DMS 273 (cell line): Measurements from ENCODE around the gene NME3.

ENCODE experiments used
- DNase-seq: peaks from one replicate; lab custom pipeline; 2025; ENCODE audit not compliant: unreplicated experiment; lab: John Stamatoyannopoulos, UW

Gene NME3

DNA sequence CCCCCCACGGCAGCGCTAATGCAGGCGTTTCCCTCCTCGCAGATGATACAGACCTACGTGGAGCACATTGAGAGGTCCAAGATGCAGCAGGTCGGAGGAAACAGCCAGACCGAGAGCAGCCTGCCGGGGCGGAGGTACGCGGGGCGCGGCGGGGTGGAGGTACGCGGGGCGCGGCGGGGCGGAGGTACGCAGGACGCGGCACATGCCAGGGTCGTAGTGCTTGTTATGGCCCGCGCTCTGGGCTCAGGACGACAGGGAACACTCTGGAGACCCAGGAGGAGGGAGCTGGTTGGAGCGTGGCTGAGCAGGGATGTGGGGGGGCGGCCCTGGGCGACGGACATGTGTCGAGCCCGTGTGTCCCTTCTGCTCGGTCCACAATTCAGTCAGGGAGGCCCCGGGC lies 41.9 kb downstream of the NME3 start:
- no peak for DNase-seq

DNA sequence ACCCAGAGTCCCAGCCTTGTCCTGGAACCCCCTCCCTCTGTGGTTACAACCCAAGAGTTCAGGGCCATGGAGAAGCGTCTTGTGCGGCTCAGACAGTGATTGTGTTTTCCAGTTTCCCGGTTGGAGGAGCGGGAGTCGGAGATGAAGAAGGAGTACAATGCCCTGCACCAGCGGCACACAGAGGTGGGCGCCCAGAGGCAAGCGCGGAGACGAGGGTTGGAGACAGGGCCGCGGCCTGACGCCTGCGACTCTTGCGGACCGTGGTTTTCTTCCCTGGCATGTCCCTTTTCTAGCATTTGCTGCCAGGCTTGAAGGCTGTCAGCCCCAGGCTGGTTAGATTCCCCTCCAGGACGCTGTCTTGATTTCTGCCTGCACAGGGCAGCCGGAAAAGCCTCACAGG lies 42.3 kb downstream of the NME3 start:
- no peak for DNase-seq

DNA sequence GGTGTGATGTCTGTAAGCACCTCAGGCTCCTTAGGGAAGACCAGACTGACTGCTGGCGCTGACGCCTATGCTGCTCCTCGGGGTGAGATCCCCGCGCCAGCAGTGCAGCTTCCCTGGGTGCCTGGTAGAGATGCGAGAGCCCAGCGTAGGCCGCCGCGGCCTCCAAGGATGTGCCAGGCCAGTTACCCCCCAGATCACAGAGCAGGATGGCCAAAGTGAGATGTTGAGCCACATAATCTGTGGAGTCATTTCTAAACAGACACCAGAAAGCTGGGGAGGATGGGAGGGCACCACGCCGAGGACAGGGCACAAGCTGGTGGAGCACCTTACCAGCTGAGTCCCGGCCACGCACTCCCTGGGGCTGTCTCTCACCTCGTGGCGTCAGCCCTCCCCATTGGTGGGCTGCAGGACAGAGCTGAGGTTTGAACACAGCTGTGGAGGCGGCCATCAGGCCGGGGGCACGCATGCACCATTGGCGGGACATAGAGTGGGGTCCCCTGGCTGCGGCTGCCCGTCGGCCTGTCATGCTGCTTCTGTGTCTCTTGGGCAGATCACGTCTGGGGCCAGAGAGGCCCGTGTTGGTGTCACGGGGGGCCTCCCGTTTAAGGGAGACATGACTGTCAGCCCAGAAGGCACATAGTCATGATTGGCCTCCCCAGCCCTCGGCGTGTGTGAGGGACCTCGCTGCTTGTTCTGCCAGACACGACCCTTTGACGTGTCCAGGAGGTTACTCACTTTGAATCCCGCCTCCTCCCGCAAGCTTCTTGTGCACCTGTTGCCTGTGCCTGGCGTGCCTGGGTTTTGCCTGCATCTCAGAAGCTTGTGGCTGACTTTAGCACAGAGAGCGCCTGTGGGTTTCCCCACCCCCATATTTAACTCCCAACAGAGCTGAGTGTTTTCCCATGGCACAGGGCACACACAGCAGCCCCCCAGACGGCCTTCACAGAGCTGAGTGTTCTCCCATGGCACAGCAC lies 43.4 kb downstream of the NME3 start:
- no peak for DNase-seq

DNA sequence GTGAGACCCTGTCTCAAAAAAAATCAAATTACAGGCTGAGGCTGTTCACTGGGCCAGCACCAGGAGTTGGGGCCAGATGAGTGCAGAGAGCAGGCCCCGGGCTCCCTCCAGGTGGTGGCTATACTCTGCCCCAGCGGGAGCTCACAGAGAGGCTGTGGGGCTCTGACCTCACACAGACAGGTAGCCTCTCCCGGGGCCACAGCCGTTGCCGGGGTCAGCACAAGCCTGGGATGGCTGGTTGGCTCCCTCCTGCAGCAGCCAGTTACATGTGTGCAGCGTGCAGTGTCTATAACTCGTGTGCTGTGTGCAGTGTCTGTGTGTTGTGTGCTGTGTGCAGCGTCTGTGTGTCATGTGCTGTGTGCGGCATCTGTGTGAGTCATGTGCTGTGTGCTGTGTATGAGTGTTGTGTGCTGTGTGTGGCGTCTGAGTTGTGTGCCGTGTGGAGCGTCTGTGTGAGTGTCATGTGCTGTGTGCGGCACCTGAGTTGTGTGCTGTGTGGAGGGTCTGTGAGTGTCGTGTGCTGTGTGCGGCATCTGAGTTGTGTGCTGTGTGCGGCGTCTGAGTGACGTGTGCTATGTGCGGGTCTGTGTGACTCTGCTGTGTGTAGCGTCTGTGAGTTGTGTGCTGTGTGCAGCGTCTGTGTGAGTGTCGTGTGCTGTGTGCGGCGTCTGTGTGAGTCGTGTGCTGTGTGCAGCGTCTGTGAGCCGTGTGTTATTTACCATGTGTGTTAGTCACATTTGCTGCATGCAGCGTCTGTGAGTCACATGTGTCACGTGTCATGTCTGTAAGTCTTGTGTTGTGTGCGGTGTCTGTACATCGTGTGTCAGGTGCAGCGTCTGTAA lies 44.5 kb downstream of the NME3 start:
- DNase-seq: no peak

DNA sequence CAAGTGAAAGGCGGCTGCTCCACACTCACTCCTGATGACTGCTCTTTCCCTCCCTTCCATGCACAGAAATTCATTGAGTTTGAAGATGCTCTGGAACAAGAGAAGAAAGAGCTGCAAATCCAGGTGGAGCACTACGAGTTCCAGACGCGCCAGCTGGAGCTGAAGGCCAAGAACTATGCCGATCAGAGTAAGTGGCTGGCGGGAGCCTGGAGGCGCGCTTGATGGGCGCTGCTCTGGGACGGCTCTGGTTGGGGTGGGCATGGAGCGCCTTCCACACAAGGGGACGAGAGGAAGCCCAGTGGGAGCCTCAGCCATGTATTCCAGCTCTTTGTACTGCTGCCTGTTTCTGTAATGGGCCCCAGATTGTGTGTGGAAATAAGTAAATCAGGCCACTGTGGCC lies 46.9 kb downstream of the NME3 start:
- DNase-seq: no peak

DNA sequence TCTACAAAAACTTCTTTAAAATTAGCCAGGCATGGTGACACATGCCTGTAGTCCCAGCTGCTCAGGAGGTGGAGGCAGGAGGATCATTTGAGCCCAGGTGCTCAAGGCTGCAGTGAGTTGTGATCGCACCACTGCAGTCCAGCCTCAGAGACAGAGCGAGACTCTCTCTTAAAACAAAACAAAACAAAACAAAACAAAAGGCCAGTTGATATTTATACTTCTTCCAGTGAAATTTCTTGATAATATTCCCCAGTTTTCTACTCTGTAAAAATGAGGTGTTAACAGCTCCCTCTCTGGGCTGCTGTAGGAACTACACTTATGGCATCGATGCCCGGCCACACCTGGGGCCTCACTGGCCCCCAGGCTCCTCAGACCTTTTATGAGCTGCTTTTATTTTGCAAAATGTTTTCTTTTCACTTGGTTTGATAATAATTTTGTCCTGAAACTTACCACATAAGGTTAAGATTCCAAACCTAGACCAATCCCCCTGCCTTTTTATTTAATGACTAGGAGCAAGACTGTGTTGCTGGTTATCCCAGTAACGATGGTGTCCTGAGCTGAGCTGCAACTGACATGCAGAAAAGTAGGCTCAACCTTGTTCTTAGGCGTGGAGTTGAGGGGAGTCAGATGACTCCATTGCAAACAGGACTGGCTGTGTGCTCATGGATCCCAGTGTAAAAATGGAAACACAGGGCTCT lies 47.7 kb downstream of the NME3 start:
- DNase-seq: peak; percentile 72

DNA sequence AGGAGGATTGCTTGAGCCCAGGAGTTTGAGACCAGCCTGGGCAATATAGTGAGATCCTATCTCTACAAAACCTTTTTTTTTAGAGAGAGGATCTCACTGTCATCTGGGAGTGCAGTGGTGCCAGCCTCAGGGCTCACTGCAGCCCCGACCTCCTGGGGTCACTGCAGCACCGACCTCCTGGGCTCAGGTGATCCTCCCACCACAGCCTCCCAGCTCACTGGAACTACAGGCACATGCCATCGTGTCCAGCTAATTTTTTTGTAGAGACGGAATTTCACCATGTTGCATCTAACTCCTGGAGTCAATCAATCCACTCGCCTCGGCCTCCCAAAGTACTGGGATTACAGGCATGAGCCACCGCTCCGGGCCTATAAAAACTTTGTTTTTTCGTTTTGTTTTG lies 50.0 kb downstream of the NME3 start:
- no peak for DNase-seq
